K562 (cell line): ENCODE data around the gene HOXA2. TPM values are rescaled to one million over a fixed set of nuclear protein-coding genes. Genes with fewer than 3 reads are reported as not detected.

Experiments
- CHD2 ChIP-seq: IDR thresholded peaks from 2 replicates; pipeline ENCODE4 v1.6.1; 2011; ENCODE audit warnings: low read depth, low read length
- CTCF ChIP-seq, 3 experiments: IDR thresholded peaks in 2 of 3; conservative IDR thresholded peaks in 1 of 3; 2 replicates each; pipeline ENCODE4 v1.5.1; 2011 to 2012; ENCODE audit warnings: low read length in 3 of 3, mild to moderate bottlenecking in 3 of 3, control low read depth in 2 of 3, improper control_type of control experiment in 1 of 3, inconsistent platforms in 1 of 3, low read depth in 1 of 3, mixed read lengths in 1 of 3, moderate library complexity in 1 of 3; ENCODE audit not compliant: insufficient read depth in 2 of 3
- FUS ChIP-seq: fragments of 200-400 bp; formaldehyde crosslinking; optimal IDR thresholded peaks from 2 replicates; pipeline ENCODE3; 2017; ENCODE audit warnings: low read depth, low read length
- HNRNPLL ChIP-seq: fragments of 200-400 bp; formaldehyde crosslinking; IDR thresholded peaks from 2 replicates; pipeline ENCODE4 v1.6.1; 2017; ENCODE audit warnings: low read length, low read depth, mild to moderate bottlenecking; ENCODE audit not compliant: poor library complexity, severe bottlenecking
- KAT2B ChIP-seq: IDR thresholded peaks from one replicate; pipeline ENCODE4 v1.6.1; 2012; ENCODE audit warnings: low read depth, mild to moderate bottlenecking, control low read depth, inconsistent platforms, low read length, moderate library complexity
- MBD1 ChIP-seq: fragments of 250-450 bp; sonication (Bioruptor Pico); IDR thresholded peaks from 2 replicates; pipeline ENCODE4 v1.8.0; 2022; ENCODE audit warnings: inconsistent platforms
- NRF1 ChIP-seq, 2 experiments: fragments of 450-650 bp; IDR thresholded peaks in 1 of 2; conservative IDR thresholded peaks in 1 of 2; 2 replicates each; pipeline ENCODE4 v1.6.1; 2014; ENCODE audit warnings: mild to moderate bottlenecking in 2 of 2
- PBX2 ChIP-seq, 2 experiments: IDR thresholded peaks in 1 of 2; conservative IDR thresholded peaks in 1 of 2; 2 replicates each; pipeline ENCODE4 v1.6.1; 2016; ENCODE audit warnings: low read depth in 2 of 2, mild to moderate bottlenecking in 1 of 2, missing compliant biosample characterization in 1 of 2, missing genetic modification characterization in 1 of 2, moderate library complexity in 1 of 2
- POLR2A ChIP-seq: fragments of 450-650 bp; conservative IDR thresholded peaks from 2 replicates; pipeline ENCODE4 v1.6.1; 2016
- SMAD4 ChIP-seq: fragments of 250-450 bp; sonication (Bioruptor Pico); conservative IDR thresholded peaks from 2 replicates; pipeline ENCODE4 v1.8.0; 2021; ENCODE audit warnings: inconsistent platforms, mild to moderate bottlenecking, moderate library complexity
- SUPT5H ChIP-seq: fragments of 450-650 bp; IDR thresholded peaks from 2 replicates; pipeline ENCODE4 v1.6.1; 2016
- TFE3 ChIP-seq: fragments of 450-650 bp; formaldehyde crosslinking; IDR thresholded peaks from 2 replicates; pipeline ENCODE4 v1.4.0; 2020; ENCODE audit warnings: mild to moderate bottlenecking, mixed read lengths
- ZNF561 ChIP-seq: fragments of 450-650 bp; formaldehyde crosslinking; conservative IDR thresholded peaks from 2 replicates; pipeline ENCODE4 v1.4.0; 2020; ENCODE audit warnings: mild to moderate bottlenecking, moderate library complexity
- polyA plus RNA-seq, 8 experiments: library from polyadenylated mRNA; depleted of rRNA in 4 of 8; stranded (reverse) in 5 of 8; unstranded in 3 of 8; fragments of >200 nt; fragmentation: Nextera tagmentation in 2 of 8; fragmentation: Illumina TruSeq in 1 of 8; extraction: Ambion mirVana in 2 of 8; extraction: Trizol in 1 of 8; gene quantifications; 2 replicates each; pipeline versions ENCODE4 v1.2.1 to v1.2.3, GENCODE V29; 2011 to 2014; ENCODE audit warnings: inconsistent platforms in 1 of 8, missing spikeins in 1 of 8
- total RNA-seq, 7 experiments: library from RNA; depleted of rRNA in 6 of 7; stranded (reverse); fragments of >200 nt in 6 of 7; fragmentation: Illumina TruSeq in 2 of 7; extraction: Trizol in 2 of 7; gene quantifications; 2 replicates each; pipeline versions ENCODE4 v1.2.1 to v1.2.3, GENCODE V29; 2011 to 2021; ENCODE audit warnings: low replicate concordance in 1 of 7

The HOXA2 gene
- total and polyA plus RNA-seq, 9 of the 15 experiments (the other 6 are each of a cell fraction or from before 2014, with no cell fraction given), result 0.04 TPM; not detected in 8

- TF ChIP-seq CTCF (IDR thresholded peaks at IDR 0.05 in 2 of 3, conservative IDR thresholded peaks at IDR 0.05 in 1 of 3; ENCODE audit: insufficient read depth in 2 of 3, low read depth in 1 of 3, low read length in 3 of 3), result peak; percentile 64 to 82 (median 72)
- TF ChIP-seq TFE3 (CRISPR knock-in tag), result no peak
- TF ChIP-seq POLR2A, result no peak
- TF ChIP-seq FUS, result no peak
- TF ChIP-seq CHD2, result no peak
- peak; percentile 58 for TF ChIP-seq HNRNPLL
- no peak for TF ChIP-seq KAT2B
- TF ChIP-seq MBD1 (CRISPR knock-in tag), result peak; percentile 87; the same call in 1 of the 2 replicates
- peak; percentile 35 for TF ChIP-seq PBX2 (CRISPR knock-in tag; IDR thresholded peaks at IDR 0.05; ENCODE audit: low read depth)
- peak; percentile 72 for TF ChIP-seq PBX2 (tag; conservative IDR thresholded peaks at IDR 0.05; ENCODE audit: low read depth)
- TF ChIP-seq SUPT5H, result no peak
- 0 out of 4 replicates have a peak, but pooled peaks of 1 of the 2 experiments have one; percentile 12 for TF ChIP-seq NRF1 (conservative IDR thresholded peaks at IDR 0.05 in 1 of 2, IDR thresholded peaks at IDR 0.05 in 1 of 2)
- TF ChIP-seq SMAD4 (CRISPR knock-in tag), result 0 out of 2 replicates have a peak, but pooled peaks have one; percentile 20
- TF ChIP-seq ZNF561 (CRISPR knock-in tag), result no peak
Observed at GRCh38 chr7:27150568-27151340, 48.3 kb upstream of the HOXA2 start (continued).
